Measurements from ENCODE around the gene RAP1GAP. TPM values are rescaled to one million over a fixed set of nuclear protein-coding genes. Genes with fewer than 3 reads are reported as not detected.

RAP1GAP gene
- total RNA-seq, 4 donors from 2014 or later = 14.1 to 37.4 (median 28.8) TPM

GRCh38 chr1:21613072-21613867, 55.9 kb downstream of the RAP1GAP start:
- Histone ChIP-seq H3K27ac (no peak overlapping the region), H3K4me1 (peaks cover 0 to 10% (median 3%) of the 10 kb centered on the region in 4 donors), H3K27me3 (no peaks in the 10 kb centered on the region), H3K36me3 (no peaks in the 10 kb centered on the region), H3K9me3 (no peaks in the 10 kb centered on the region), H3K4me3 (no peak overlapping the region)
- in situ Hi-C loops (cut with MboI; ENCODE audit: low pct_ligation_motif_present in 1 of 4, low pct_unique_long_range_greater_than_20kb in 1 of 4, low sequenced_read_pairs in 3 of 4) = no loop called here
- DNase-seq = no peak
- 84 to 85% methylated on average over 10 to 19 of the region's 19 CpGs for WGBS, 2 donors (ENCODE audit: low coverage in 1 of 2)
- TF ChIP-seq POLR2AphosphoS5 (IDR thresholded peaks at IDR 0.05) (no peak), EP300 (IDR thresholded peaks at IDR 0.05; ENCODE audit: low read depth) (no peak), CTCF (IDR thresholded peaks at IDR 0.05) (no peak), POLR2A (IDR thresholded peaks at IDR 0.05) (no peak)
- intact Hi-C loops (cut with DNase I; ENCODE audit: low total_unique reads) = no loop called here

- in situ Hi-C loops (cut with MboI; ENCODE audit: low pct_ligation_motif_present in 1 of 4, low pct_unique_long_range_greater_than_20kb in 1 of 4, low sequenced_read_pairs in 3 of 4) = no loop called here
- TF ChIP-seq EP300 (IDR thresholded peaks at IDR 0.05; ENCODE audit: low read depth) (no peak), POLR2AphosphoS5 (IDR thresholded peaks at IDR 0.05) (no peak), POLR2A (IDR thresholded peaks at IDR 0.05) (no peak), CTCF (IDR thresholded peaks at IDR 0.05) (no peak)
- WGBS, 2 donors (ENCODE audit: low coverage in 1 of 2) = 94 to 96% methylated on average over 8 to 13 of the region's 13 CpGs
These were observed 57.1 kb downstream of the RAP1GAP start for GRCh38 chr1:21612057-21612456.

GRCh38 chr1:21610989-21611785, 58.0 kb downstream of the RAP1GAP start:
- 70 to 89% methylated on average over 2 to 21 of the region's 21 CpGs for WGBS, 2 donors (ENCODE audit: low coverage in 1 of 2)
- no peak overlapping the region for H3K4me3 ChIP-seq
- peaks cover 0 to 14% (median 5%) of the 10 kb centered on the region in 4 donors for H3K4me1 ChIP-seq
- H3K27ac ChIP-seq = no peak overlapping the region
- no peaks in the 10 kb centered on the region for H3K9me3 ChIP-seq
- intact Hi-C loops (cut with DNase I; ENCODE audit: low total_unique reads) = no loop called here
- TF ChIP-seq POLR2A (IDR thresholded peaks at IDR 0.05) (no peak), EP300 (IDR thresholded peaks at IDR 0.05; ENCODE audit: low read depth) (no peak), CTCF (IDR thresholded peaks at IDR 0.05) (no peak), POLR2AphosphoS5 (IDR thresholded peaks at IDR 0.05) (no peak)
- no peaks in the 10 kb centered on the region for H3K36me3 ChIP-seq
- no peak for DNase-seq
- in situ Hi-C loops (cut with MboI; ENCODE audit: low pct_ligation_motif_present in 1 of 4, low pct_unique_long_range_greater_than_20kb in 1 of 4, low sequenced_read_pairs in 3 of 4) = no loop called here
- no peaks in the 10 kb centered on the region for H3K27me3 ChIP-seq

More at GRCh38 chr1:21612057-21612456, 57.1 kb downstream of the RAP1GAP start:
- Histone ChIP-seq H3K4me1 (peaks cover 0 to 14% (median 5%) of the 10 kb centered on the region in 4 donors), H3K4me3 (no peak overlapping the region), H3K9me3 (no peaks in the 10 kb centered on the region), H3K27ac (no peak overlapping the region), H3K27me3 (no peaks in the 10 kb centered on the region), H3K36me3 (no peaks in the 10 kb centered on the region)
- intact Hi-C loops (cut with DNase I; ENCODE audit: low total_unique reads) = no loop called here
- DNase-seq = no peak

GRCh38 chr1:21610027-21610426, 59.1 kb downstream of the RAP1GAP start:
- Histone ChIP-seq H3K36me3 (no peaks in the 10 kb centered on the region), H3K27me3 (no peaks in the 10 kb centered on the region), H3K4me3 (no peak overlapping the region), H3K9me3 (no peaks in the 10 kb centered on the region), H3K4me1 (peaks cover 0 to 12% (median 4%) of the 10 kb centered on the region in 4 donors), H3K27ac (no peak overlapping the region)
- WGBS, 2 donors (ENCODE audit: low coverage in 1 of 2) = 80 to 81% methylated on average over 1 to 16 of the region's 16 CpGs
- no peak for DNase-seq
- TF ChIP-seq POLR2AphosphoS5 (IDR thresholded peaks at IDR 0.05) = no peak
- TF ChIP-seq CTCF (IDR thresholded peaks at IDR 0.05) = no peak
- TF ChIP-seq EP300 (IDR thresholded peaks at IDR 0.05; ENCODE audit: low read depth) = no peak
- no peak for TF ChIP-seq POLR2A (IDR thresholded peaks at IDR 0.05)
- in situ Hi-C loops (cut with MboI; ENCODE audit: low pct_ligation_motif_present in 1 of 4, low pct_unique_long_range_greater_than_20kb in 1 of 4, low sequenced_read_pairs in 3 of 4) (no loop called here), intact Hi-C loops (cut with DNase I; ENCODE audit: low total_unique reads) (no loop called here)

Data from transverse colon (tissue), 4 donors.